PC-3 (cell line): ENCODE results near the gene UBE2Q1.

Source experiments
- EZH2phosphoT487 ChIP-seq: fragments of 300-600 bp; sonication (generic); IDR thresholded peaks from 2 replicates; pipeline ENCODE4 v1.6.1; 2018; ENCODE audit warnings: mild to moderate bottlenecking, antibody characterized with exemption, low read length, borderline replicate concordance
- TF ChIP-seq, protein P1 (sequence below): fragments of 300-600 bp; sonication (generic); conservative IDR thresholded peaks from 2 replicates; pipeline ENCODE4 v1.5.1; 2017; ENCODE audit warnings: antibody characterized with exemption, low read depth, mild to moderate bottlenecking, low read length

DNA sequence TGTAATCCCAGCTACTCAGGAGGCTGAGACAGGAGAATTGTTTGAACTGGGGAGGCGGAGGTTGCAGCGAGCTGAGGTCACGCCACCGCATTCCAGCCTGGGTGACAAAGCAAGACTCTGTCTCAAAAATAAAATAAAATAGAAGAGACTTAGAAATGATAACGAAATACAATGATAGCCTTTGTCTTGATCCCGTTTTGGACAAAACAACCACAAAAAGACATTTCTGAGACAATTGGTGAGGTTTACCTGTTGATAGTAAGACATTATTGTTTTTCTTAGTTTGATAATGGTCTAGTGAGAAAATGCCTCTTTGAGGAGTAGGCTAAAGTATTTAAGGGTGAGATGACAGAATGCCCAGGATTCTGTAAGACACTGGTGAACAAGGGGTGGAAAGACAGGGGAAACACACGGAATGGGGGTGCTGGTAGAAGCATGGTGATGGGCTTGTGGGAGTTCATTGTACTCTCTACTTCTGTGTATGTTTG, 44.4 kb downstream of the UBE2Q1 start:
- TF ChIP-seq, protein P1, sequence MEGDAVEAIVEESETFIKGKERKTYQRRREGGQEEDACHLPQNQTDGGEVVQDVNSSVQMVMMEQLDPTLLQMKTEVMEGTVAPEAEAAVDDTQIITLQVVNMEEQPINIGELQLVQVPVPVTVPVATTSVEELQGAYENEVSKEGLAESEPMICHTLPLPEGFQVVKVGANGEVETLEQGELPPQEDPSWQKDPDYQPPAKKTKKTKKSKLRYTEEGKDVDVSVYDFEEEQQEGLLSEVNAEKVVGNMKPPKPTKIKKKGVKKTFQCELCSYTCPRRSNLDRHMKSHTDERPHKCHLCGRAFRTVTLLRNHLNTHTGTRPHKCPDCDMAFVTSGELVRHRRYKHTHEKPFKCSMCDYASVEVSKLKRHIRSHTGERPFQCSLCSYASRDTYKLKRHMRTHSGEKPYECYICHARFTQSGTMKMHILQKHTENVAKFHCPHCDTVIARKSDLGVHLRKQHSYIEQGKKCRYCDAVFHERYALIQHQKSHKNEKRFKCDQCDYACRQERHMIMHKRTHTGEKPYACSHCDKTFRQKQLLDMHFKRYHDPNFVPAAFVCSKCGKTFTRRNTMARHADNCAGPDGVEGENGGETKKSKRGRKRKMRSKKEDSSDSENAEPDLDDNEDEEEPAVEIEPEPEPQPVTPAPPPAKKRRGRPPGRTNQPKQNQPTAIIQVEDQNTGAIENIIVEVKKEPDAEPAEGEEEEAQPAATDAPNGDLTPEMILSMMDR, result no peak
- no peak for TF ChIP-seq EZH2phosphoT487
